CMK (cell line): ENCODE measurements around the gene SCYGR1.
"Not testable (repeated sequence)": the region's sequence is repeated elsewhere in the genome, so short reads cannot be mapped to it uniquely, and the experiment has no call there.

Experiments used
- DNase-seq: peaks from one replicate; pipeline ENCODE4 v3.0.0-alpha.2; 2010; ENCODE audit warnings: low read depth

Gene SCYGR1, protein sequence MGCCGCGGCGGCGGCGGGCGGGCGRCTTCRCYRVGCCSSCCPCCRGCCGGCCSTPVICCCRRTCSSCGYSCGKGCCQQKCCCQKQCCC

DNA sequence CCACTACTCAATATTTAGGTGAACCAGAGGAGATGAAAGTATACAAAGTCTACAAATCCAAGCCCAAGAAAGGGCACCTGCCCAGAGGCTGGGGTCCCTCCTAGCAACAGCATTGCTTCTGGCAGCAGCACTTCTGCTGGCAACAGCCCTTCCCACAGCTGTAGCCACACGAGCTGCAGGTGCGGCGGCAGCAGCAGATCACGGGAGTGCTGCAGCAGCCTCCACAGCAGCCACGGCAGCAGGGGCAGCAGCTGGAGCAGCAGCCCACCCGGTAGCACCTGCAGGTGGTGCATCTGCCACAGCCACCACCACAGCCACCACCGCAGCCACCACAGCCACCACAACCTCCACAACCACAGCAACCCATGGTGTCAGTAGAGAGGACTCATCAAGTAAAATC, at the start of gene SCYGR1:
TSS of gene SCYGR1 (minus strand) at position 367 of the 400 bp plus-strand sequence. CDS start at position 367, 0 bp downstream.
- not testable (repeated sequence) for DNase-seq

DNA sequence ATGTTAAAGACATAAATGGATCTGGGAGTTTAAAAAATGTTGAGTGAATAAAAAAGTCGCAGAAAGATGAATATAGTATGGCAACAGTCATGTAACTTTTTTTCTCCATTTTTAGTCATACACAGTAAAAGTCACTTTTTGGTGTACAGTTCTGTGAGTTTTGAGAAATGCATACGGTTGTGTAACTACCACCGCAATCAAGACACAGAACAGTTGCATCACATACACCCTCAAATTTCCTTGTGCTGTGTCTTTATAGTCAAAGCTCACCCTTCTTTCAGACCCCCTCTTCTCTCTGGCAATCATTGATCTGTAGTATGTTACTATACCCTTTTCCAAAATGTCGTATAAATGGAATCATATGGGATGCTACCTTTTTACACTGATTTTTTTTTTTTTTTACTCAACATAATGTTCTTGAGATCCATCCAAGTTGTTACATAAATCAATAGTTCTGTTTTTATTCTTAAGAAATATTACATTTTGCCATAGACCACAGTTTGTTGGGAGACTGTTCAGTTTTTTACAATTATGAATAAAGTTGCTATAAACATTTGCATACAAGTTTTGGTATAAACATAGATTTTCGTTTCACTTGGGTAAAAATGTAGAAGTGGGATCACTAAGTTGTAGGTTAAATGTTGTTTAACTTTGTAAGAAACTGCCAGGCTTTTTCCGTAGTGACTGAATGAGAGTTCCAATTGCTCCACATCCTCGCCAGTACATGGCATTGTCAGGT, 48.9 kb upstream of the SCYGR1 start:
- DNase-seq, result no peak

DNA sequence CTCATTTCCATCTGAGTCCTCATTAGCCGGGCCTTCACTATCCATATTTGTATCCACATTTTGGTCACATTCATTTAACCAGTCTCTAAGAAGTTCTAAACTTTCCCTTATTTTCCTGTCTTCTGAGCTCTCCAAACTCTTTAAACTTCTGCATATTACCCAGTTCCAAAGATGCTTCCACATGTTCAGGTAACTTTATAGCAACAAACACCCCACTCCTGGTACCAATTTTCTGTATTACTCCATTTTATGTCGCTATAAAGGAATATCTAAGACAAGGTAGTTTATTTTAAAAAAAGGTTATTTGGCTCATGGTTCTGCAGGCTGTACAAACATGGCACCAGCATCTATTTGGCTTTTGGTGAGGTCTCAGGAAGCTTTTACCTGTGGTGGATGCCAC, 45.4 kb upstream of the SCYGR1 start:
- DNase-seq, result no peak

DNA sequence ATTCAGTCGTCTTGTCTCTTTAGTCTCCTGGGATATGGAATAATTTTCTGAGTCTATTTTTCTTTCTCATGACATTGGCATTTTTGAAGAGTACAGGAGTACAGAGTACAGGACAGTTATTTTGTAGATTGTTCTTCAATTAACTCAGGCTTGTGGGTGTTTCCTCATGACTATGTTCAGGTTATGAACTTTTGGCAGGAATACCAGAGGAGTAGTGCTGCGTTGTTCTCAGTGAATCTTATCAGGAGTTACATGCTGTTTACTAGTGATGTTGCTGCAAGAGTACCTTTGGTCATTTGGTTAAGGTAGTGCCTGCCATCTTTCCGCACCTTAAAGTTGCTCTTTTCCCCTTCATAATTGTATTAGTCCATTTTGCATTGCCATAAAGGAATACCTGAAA, 42.9 kb upstream of the SCYGR1 start:
- no peak for DNase-seq

DNA sequence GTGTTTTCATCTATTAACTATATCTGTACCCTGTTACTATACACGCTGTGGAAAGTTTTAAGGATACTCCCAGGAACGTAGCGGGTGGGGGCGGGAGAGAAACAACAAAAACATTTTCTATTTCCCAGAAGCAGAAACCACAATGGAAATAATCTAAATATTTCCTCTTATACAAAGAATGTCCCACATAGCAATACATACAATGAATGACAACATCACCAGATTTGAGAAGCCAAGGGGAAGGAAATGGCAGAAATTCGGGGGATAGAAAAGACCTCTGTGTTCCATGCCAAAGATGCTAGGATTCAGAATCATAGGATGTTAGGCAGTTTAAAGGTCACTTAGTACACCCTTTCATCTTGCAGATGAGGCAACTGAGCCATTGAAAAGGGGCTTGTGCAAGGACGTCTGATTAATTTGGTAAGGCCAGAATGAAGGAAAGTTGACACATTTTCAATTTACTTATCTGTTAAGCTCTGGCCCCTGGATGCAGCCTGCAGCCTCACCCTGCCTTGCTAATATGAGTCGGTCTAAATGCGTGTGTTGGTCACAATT, 41.1 kb upstream of the SCYGR1 start:
- no peak for DNase-seq

DNA sequence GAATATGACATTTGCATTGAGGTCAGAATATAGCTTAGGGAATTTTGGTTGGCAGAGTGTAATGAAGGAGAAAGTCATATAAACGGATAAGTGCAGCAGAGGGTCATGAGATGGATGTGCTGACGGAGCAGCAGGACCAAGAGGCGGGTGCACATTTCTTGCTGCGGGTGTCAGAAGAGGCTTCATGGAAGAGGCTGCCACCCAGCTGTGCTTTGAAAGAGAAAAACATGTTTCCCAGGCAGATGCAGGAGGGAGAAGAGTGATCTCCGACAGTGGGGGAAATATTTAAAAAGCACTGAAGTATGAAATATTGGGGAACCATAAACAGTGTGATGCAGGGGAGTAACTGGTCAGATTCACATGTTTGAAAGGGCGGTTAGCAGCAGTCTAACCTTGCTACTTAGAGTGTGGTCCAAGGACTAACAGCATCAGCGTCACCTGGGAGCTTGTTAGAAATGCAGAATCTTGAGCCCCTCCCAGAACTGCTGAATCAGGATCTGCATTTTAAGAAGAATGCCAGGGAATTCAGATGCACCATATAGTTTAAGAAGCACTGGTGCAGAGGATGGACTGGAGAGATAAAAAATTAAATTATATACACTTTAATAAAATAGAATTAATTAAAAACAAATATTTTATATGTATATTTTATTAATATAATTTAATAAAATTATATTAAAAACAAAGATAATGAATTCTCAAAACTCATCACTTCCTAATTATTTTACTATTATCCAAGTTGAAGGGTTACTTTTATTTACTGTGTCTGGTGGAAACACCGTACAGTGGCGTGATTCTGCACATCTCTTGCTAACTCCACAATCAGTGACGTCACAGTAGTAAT, 36.1 kb upstream of the SCYGR1 start:
- no peak for DNase-seq

DNA sequence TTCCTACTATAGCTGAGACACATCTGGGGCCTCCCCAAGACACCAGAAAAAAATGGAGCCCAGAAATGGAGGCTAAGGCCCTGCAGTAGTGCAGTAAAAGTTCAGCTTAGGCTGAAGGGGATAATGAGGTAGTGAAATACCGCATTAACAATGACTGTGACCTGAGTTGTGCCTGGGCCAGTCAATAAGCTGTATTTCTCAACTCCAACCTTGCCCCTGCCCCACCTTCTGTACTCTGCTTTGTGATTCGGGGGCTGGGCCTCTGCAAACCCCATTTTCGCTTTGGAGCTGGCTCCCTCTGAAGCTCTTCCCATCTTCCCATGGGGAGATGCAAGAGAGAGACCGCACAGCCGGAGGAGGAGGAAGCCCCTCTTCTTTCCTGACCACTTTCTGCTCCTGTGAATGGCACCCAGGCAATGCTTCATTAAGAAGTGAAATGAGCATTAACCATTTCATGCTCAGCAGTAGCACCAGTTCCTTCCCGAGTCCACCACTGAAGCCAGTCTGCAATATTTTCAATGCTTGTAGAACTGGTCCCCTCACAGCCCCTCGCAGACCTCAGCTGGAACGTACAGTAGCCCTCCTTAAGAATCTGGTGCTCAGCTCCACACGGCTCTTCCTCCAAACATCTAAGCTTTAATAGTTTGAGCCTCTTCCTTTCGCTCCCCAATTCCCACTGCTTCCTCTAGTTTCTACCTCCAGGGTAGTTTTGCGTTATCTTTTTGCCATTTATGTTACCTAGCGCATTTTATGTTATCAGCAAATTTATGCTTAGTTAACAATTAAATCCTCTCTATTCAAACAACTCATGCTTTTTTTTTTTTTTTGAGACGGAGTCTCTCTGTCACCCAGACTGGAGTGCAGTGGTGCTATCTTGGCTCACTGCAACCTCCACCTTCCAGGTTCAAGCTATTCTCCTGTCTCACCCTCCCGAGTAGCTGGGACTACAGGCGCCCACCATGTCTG, 32.6 kb upstream of the SCYGR1 start:
- no peak for DNase-seq

DNA sequence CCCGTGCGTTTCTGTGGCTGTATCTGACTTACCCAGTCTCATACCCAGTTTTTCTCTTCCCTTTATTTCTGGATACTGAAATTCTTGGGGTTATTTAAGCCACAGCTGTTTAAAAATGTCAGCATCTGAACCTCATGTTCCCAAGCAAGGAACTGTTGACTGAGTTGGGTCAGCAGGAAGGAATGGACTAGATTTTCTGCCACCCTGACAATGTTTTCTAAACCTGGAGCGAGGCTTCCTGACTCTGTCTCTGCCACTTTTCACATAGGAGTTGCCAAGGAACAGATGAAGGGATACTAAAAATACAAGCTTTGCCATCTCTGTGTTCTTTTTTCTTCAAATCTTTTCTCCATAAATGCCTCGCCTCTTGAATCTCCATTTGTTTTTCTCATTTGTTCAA, 29.0 kb upstream of the SCYGR1 start:
- DNase-seq, result no peak

DNA sequence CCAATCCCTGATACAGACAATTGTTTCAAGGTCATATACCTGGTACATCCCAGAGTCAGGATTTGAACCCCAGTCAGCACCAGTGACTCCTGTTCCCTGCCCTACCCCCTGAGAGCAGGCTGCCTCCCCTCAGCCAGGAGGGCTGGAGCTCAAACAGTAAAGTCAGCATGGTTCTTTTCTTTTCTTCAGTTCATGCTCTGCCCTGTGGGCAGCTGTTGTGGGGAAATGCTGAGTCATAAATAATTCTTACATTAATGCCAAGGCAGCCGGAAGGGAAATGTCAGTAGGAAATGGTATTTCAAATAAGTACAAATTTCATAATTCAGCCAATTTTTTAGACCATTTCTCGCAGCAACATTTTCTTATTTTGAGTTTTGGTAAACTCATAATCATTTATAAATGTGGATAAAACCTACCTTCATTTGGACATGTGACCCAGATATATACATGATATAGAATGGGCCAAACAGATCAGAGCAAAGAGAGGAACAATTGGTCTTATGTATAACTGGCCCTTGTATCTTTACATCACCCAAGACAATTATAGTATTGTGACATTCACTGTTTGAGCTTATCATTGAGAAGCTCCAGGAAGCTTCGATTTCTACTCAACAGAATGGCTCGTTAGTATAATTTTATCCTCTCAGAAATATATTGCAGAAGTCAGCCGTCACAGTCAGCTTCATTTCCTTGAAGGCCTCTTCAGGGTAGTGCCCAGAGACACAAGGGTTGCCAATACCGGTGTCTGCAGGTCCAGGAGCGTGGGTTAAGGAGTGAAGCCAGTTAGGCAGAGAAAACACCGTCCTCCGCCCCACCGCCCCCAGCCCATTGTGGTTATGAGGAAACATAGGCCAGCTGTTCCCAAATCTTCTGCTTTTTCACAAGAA, 28.0 kb upstream of the SCYGR1 start:
- no peak for DNase-seq

DNA sequence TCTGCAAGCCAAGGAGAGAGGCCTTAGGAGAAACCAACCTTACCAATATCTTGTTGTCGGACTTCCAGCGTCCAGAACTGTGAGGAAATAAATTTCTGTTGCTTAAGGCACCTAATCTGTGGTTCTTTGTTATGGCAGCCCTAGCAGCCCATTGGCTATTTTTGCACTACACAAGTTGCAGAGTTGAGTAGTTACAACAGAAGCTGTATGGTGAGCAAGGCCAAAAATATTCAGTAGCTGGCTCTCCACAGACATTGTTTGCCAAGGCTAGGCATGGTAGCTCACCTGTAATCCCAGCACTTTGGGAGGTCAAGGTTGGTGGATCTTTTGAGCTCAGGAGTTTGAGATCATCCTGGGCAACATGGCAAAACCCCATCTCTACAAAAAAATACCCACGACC, 27.1 kb upstream of the SCYGR1 start:
- no peak for DNase-seq

DNA sequence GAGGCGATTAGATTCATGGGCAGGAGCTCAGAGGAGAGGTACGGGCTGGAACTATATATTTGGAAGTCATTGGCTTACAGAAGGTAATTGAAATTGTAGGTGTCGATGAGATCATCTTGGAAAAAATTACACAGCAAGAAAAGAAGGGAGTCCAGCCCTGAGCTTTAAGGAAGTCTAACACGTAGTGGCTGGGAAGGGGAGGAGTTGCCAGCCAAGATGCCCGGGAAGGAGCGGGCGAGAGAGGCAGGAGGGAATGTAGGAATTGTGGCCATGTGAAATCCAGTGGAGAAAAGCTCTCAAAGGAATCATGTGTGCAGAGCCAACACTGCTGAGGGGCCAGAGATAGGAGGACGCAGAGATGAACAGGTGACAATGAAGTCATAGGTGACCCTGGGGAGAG, 25.6 kb upstream of the SCYGR1 start:
- DNase-seq, result no peak

DNA sequence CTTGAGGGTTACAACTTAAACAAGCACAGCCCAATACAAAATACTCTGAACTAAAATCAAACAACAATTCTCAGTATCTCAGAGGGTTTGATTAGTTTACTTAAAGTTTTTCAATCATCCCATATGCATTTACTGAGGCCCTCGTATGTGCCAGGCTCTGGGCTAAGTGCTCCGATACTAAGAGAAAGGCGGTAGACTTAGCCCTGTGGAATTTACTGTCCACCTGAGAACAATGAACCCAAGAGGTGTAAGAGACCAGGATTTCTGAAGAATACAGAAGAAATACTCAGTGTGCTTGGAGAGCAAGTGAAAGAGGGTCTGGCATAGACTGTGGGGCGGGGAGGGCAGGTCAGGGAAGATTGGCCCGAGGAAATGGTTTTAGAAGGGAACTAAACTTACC, 25.1 kb upstream of the SCYGR1 start:
- DNase-seq, result no peak

DNA sequence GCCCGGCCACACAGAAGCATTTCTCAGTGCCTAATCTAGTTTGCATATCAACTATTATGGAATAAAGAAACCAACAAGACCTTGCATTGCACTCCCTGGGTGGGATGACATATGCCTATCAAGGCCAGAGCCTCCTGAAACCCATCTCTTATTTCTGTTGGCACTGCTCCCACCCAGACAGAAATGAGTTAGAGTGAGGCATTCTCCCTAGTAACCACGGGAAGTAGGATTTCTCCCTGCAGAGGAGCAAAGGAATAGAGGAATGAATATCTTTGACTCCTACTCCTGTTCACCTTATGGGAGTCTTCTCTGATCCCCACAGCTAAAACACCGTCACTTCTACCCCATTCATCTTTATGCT, 24.2 kb upstream of the SCYGR1 start:
- DNase-seq, result no peak

DNA sequence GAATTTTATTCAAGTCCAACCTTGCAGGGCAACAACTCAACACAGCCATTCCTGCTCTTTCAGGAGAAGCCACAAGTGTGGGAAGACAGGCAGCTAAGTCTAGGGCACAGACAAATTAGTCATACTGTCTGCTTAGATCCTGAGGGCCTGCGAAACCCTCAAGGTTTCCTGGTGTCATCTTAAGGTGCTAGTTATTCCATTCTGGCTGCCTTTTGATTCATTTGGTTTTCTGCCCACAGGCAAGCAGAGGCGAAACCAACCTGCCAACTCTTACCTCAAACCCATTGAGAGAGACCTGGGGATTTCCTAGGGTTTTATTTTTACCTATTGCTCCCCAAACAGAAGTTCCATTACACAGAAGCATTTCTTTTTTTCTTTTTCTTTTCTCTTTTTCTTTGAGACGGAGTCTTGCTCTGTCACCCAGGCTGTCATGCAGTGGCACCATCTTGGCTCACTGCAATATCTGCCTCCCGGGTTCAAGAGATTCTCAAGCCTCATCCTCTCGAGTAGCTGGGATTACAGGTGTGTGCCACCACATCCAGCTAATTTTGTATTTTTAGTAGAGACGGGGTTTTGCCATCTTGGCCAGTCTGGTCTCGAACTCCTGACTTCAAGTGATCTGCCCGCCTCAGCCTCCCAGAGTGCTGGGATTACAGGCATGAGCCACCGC, 23.7 kb upstream of the SCYGR1 start:
- DNase-seq, result no peak

DNA sequence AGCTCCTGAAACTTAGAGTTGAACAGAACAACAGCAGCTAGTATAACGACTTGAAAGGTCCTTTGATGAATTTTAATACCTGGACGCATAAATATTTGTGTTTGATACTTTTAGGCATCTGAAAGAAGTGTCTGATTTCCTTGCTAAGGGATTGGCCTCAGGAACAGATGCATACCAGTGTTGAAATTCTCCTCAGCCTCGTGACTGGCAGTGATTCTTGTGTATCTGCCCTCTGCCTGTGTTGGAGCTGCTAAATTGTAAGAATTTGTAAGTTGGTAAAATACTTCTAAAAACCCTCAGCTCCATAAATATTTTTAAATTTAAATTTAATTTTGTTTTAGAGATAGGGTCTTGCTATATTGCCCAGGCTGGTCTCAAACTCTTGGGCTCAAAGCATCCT, 22.4 kb upstream of the SCYGR1 start:
- no peak for DNase-seq

DNA sequence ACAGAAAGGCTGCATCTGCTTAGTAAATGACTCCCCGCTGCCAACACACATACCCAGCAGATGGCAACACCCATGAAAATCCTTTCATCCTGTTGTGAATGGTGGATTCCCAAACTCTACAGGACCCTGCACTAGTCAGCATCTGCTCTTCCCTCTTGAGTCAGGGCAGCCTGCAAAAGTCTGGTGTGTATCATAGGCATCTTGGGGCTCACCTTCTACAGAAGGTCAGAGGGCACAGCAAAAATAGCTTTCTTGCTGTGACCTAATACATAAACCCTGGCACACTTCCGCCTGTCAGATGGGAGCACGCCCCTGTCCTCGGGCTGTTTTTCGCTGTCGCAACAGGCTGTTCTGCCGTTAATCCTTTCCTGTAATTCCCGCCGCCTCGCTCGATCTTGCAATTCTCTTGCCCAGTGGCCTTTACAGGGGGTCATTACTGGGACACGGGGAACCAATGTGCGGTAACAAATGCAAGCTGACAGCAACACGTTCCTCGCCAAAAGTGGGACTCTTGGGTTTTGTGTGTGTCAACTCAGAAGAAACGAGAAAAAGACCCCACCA, 19.9 kb upstream of the SCYGR1 start:
- DNase-seq, result no peak

DNA sequence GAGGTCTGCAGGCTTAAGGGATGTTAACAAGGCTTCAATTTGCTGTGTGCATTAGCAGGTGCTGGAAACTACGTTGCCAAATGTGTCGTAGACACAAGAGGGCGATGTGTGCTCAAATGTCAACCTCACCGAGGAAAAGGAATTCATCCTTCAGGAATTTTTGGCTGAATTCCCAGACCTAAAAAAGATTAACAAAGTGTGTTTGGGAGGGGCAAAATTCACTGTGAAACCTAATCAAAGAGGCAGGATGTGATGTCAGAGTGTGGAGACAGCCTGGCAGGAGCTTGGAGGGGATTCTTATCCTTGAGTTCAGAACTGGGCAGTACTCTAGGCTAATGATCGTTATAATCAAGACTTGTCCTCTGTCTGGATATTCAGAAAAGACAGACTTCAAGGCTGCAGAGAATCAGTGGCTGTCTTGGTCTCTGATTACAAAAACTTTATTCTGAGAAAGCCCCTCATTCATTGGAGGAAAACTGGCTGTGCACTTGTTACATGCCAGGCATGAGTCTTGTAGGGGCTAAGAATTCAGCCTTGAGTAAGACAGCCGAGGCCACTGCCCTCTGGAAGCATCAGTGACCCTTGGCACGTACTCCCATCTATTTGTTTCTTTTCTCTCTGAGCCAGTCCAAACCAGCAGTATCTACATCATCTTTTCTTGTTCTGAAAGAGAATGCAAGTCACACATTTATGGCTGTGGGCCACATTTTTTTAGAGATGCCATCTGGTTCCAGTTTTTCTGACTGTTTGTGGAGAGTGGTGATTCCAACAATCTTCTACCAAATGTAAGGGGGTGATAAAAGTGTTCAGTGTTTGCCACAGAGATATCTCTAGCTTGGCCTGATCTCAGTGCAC, 18.7 kb upstream of the SCYGR1 start:
- no peak for DNase-seq

DNA sequence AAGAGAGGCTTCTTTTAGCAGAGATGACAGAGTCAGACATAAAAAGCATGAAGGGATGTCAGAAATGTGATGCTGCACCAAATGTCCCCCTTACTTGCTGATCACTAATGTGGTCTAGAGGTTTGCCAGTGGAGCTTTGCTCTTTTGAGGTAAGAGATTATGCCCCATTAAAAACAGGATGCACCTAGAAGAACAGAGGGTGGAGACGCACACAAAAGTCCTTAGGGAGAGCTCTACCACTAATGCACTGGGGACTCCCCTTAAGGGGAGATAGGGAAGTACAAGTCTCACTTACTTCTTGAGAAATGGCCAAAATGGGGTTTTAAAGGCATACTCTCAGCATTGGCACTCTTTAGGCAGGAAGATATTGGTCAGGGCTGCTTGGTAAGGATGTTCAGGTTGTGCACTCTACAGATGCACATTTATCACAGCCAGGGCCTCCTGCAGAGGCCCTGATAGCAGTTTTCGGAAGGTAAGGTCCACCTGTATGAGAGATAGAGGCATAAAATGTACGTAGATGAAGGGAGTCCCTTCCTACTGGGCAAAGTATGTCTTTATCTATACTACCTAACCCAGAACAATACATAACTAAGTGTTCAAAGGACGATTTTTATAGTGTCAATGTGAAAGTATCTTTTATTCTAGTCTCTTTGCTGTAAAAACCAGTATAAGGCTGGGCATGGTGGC, 17.0 kb upstream of the SCYGR1 start:
- DNase-seq, result no peak
